ENCODE measurements around the gene CLDN24.

DNA sequence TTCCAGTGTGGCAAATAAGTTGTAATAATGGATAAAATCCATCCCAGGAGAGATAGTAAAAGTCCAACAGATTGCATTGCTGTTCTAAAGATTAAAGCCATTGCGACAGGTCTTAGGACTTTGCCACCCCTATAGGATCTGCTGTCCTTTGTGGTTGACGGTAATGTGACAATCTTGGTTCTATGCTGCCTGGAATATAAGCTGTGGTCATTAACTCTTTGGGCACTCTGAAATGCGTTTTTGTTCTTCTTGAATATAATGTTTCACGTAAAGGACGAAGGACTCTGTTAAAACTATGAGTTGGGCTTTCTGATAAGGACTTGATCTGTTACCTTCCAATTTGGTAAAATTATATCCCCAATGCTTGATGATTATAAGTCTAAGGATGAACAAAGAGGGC lies at the start of gene CLDN24:
- TF ChIP-seq, protein P1, sequence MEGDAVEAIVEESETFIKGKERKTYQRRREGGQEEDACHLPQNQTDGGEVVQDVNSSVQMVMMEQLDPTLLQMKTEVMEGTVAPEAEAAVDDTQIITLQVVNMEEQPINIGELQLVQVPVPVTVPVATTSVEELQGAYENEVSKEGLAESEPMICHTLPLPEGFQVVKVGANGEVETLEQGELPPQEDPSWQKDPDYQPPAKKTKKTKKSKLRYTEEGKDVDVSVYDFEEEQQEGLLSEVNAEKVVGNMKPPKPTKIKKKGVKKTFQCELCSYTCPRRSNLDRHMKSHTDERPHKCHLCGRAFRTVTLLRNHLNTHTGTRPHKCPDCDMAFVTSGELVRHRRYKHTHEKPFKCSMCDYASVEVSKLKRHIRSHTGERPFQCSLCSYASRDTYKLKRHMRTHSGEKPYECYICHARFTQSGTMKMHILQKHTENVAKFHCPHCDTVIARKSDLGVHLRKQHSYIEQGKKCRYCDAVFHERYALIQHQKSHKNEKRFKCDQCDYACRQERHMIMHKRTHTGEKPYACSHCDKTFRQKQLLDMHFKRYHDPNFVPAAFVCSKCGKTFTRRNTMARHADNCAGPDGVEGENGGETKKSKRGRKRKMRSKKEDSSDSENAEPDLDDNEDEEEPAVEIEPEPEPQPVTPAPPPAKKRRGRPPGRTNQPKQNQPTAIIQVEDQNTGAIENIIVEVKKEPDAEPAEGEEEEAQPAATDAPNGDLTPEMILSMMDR (IDR thresholded peaks at IDR 0.05): no peak
- no peak for TF ChIP-seq POLR2AphosphoS5 (IDR thresholded peaks at IDR 0.05; ENCODE audit: low read depth, low read length)

All from Panc1 (cell line).